Caco-2 (cell line): ENCODE data around the gene GPX4. TPM values are rescaled to one million over a fixed set of nuclear protein-coding genes. Genes with fewer than 3 reads are reported as not detected.

Source experiments
- BruUV-seq: library from RNA; stranded (reverse); fragments of 400-500 nt; replicated peaks from 2 replicates; lab custom pipeline; 2021; lab: Mats Ljungman, UMichigan
- CTCF ChIA-PET: fragments of 300-600 bp; sonication (Branson Sonifier 250); formaldehyde crosslinking; loops from one replicate; lab custom pipeline; 2022; ENCODE audit warnings: antibody characterized with exemption; lab: Charles Lee
- POLR2A ChIA-PET: fragments of 300-600 bp; sonication (Branson Sonifier 250); formaldehyde crosslinking; loops from one replicate; lab custom pipeline; 2022; ENCODE audit warnings: antibody characterized with exemption; lab: Charles Lee
- DNase-seq, 2 experiments: peaks; one replicate each; pipeline versions ENCODE4 v3.0.0 to v3.0.0-alpha.2; 2020 to 2022
- H3K27me3 ChIP-seq: replicated peaks from 2 replicates; pipeline ENCODE4 v1.6.0; 2011; ENCODE audit warnings: low read length; ENCODE audit not compliant: control insufficient read depth, insufficient read depth
- H3K36me3 ChIP-seq: 2 replicates; pipeline ENCODE4 v1.5.1; 2011; ENCODE audit warnings: low read length; ENCODE audit not compliant: control insufficient read depth, insufficient read depth
- H3K4me1 ChIP-seq: fragments of 250-450 bp; sonication (Bioruptor Pico); 2 replicates; pipeline ENCODE4 v1.5.1; 2020; ENCODE audit warnings: mild to moderate bottlenecking
- H3K4me3 ChIP-seq: 2 replicates; pipeline ENCODE4 v1.5.1; 2011; ENCODE audit warnings: low read depth, mild to moderate bottlenecking, control low read depth, low read length
- H3K9me3 ChIP-seq: fragments of 250-450 bp; sonication (Bioruptor Pico); 2 replicates; pipeline ENCODE4 v1.5.1; 2020; ENCODE audit warnings: mild to moderate bottlenecking, moderate library complexity
- H3K27ac Mint-ChIP-seq: one replicate; pipeline ENCODE4 v1.8.0; 2022; ENCODE audit warnings: mixed read lengths; ENCODE audit not compliant: unreplicated experiment
- H3K27me3 Mint-ChIP-seq: one replicate; pipeline ENCODE4 v1.8.0; 2022; ENCODE audit warnings: mixed read lengths; ENCODE audit not compliant: insufficient read depth, unreplicated experiment
- H3K36me3 Mint-ChIP-seq: one replicate; pipeline ENCODE4 v1.8.0; 2022; ENCODE audit warnings: mild to moderate bottlenecking, mixed read lengths; ENCODE audit not compliant: insufficient read depth, unreplicated experiment
- H3K4me1 Mint-ChIP-seq: one replicate; pipeline ENCODE4 v1.8.0; 2022; ENCODE audit warnings: low read depth, mixed read lengths; ENCODE audit not compliant: unreplicated experiment
- H3K4me3 Mint-ChIP-seq: one replicate; pipeline ENCODE4 v1.8.0; 2022; ENCODE audit warnings: mild to moderate bottlenecking, moderate library complexity, mixed read lengths; ENCODE audit not compliant: unreplicated experiment
- H3K9me3 Mint-ChIP-seq: one replicate; pipeline ENCODE4 v1.8.0; 2022; ENCODE audit warnings: mixed read lengths; ENCODE audit not compliant: unreplicated experiment
- CTCF ChIP-seq, 2 experiments: fragments of 200-600 bp in 1 of 2; IDR thresholded peaks; 1 replicate in 1 of 2; 2 replicates in 1 of 2; pipeline versions ENCODE4 v1.5.1 to v1.8.0; 2011 to 2022; ENCODE audit warnings: antibody characterized with exemption in 1 of 2, control low read depth in 1 of 2, inconsistent platforms in 1 of 2, low read depth in 1 of 2, low read length in 1 of 2, mild to moderate bottlenecking in 1 of 2, moderate library complexity in 1 of 2; ENCODE audit not compliant: insufficient read depth in 1 of 2, severe bottlenecking in 1 of 2, unreplicated experiment in 1 of 2
- intact Hi-C: fragments of 100-400 bp; cut with micrococcal nuclease; formaldehyde crosslinking; loops from one replicate; pipeline ENCODE4 v1.10.0; 2022; ENCODE audit not compliant: unreplicated experiment
- total RNA-seq: library from RNA; stranded (reverse); gene quantifications from 2 replicates; pipeline ENCODE4 v1.2.3, GENCODE V29; 2022

Gene GPX4
- total RNA-seq, 1 experiment from 2014 or later, result 500 TPM

- H3K9me3 Mint-ChIP-seq, result no peaks in the 10 kb centered on the region
- H3K27me3 Mint-ChIP-seq, result no peaks in the 10 kb centered on the region
- ChIA-PET CTCF (no interaction called here), POLR2A (interaction anchor here (0.6 kb wide), 1 partner anchor 118 kb away, joined by 3 read pairs; no protein-coding TSS in a partner anchor)
- Histone ChIP-seq H3K9me3 (no peaks in the 10 kb centered on the region), H3K4me1 (peaks cover 6% of the 10 kb centered on the region; the same call in 1 of the 2 replicates), H3K27me3 (no peaks in the 10 kb centered on the region), H3K4me3 (no peak overlapping the region), H3K36me3 (no peaks in the 10 kb centered on the region)
- intact Hi-C loops, result no loop called here
- BruUV-seq, result no TSS peak
- peaks cover 34% of the 10 kb centered on the region for H3K36me3 Mint-ChIP-seq
- peak overlapping the region; percentile 75 for H3K4me3 Mint-ChIP-seq
- no peaks in the 10 kb centered on the region for H3K4me1 Mint-ChIP-seq
- no peak overlapping the region for H3K27ac Mint-ChIP-seq
- TF ChIP-seq CTCF (IDR thresholded peaks at IDR 0.05; ENCODE audit: insufficient read depth in 1 of 2, low read depth in 1 of 2, low read length in 1 of 2, severe bottlenecking in 1 of 2, unreplicated experiment in 1 of 2), result no peak
- DNase-seq, result no peak
These were observed 27.2 kb downstream of the GPX4 start for GRCh38 chr19:1130771-1131717.

- H3K4me1 ChIP-seq, result peaks cover 6% of the 10 kb centered on the region; the same call in 1 of the 2 replicates
- no peaks in the 10 kb centered on the region for H3K27me3 Mint-ChIP-seq
- TF ChIP-seq CTCF (IDR thresholded peaks at IDR 0.05; ENCODE audit: insufficient read depth in 1 of 2, low read depth in 1 of 2, low read length in 1 of 2, severe bottlenecking in 1 of 2, unreplicated experiment in 1 of 2), result no peak
- intact Hi-C loops, result no loop called here
- no TSS peak for BruUV-seq
- no peaks in the 10 kb centered on the region for H3K36me3 ChIP-seq
- no peaks in the 10 kb centered on the region for H3K9me3 ChIP-seq
- peak in 1 of 2 experiments; percentile 45 for DNase-seq
- H3K36me3 Mint-ChIP-seq, result peaks cover 34% of the 10 kb centered on the region
- peak overlapping the region; percentile 34 for H3K4me3 ChIP-seq
- peak overlapping the region; percentile 75 for H3K4me3 Mint-ChIP-seq
- ChIA-PET POLR2A (interaction anchor here (0.6 kb wide), 1 partner anchor 119 kb away, joined by 3 read pairs; no protein-coding TSS in a partner anchor), CTCF (no interaction called here)
- H3K9me3 Mint-ChIP-seq, result no peaks in the 10 kb centered on the region
- H3K27ac Mint-ChIP-seq, result no peak overlapping the region
- H3K27me3 ChIP-seq, result no peaks in the 10 kb centered on the region
- H3K4me1 Mint-ChIP-seq, result no peaks in the 10 kb centered on the region
These were observed 28.1 kb downstream of the GPX4 start for GRCh38 chr19:1131718-1132551.
